Hepatocyte (in vitro differentiated cells): ENCODE data around the gene FRA10AC1.

Experiments used
- CTCF ChIP-seq: fragments of 200-600 bp; sonication (generic); IDR thresholded peaks from 2 replicates; pipeline ENCODE4 v1.5.1; 2016; ENCODE audit warnings: antibody characterized with exemption, mild to moderate bottlenecking; ENCODE audit not compliant: poor library complexity
- EZH2 ChIP-seq: fragments of 200-600 bp; sonication (generic); IDR thresholded peaks from 2 replicates; pipeline ENCODE4 v1.6.1; 2016; ENCODE audit warnings: antibody characterized with exemption, mild to moderate bottlenecking, borderline replicate concordance

- TF ChIP-seq CTCF: no peak
- TF ChIP-seq EZH2: no peak
These were observed 48.2 kb downstream of the FRA10AC1 start for GRCh38 chr10:93654201-93654600.
